HepG2 (cell line): ENCODE data around the gene SMURF2. TPM values are rescaled to one million over a fixed set of nuclear protein-coding genes. Genes with fewer than 3 reads are reported as not detected.

ENCODE experiments used
- ATF2 ChIP-seq: sonication (generic); formaldehyde crosslinking; IDR thresholded peaks from 2 replicates; pipeline ENCODE4 v1.4.0; 2020; ENCODE audit warnings: missing genetic modification reagents
- FOXK1 ChIP-seq: sonication (generic); formaldehyde crosslinking; IDR thresholded peaks from 2 replicates; pipeline ENCODE4 v1.4.0; 2020; ENCODE audit warnings: low read depth, missing genetic modification reagents, borderline replicate concordance
- KAT2B ChIP-seq: fragments of 150-350 bp; IDR thresholded peaks from 2 replicates; pipeline ENCODE4 v1.6.1; 2014; ENCODE audit warnings: low read depth, low read length, borderline replicate concordance
- MYC ChIP-seq: sonication (generic); formaldehyde crosslinking; IDR thresholded peaks from 2 replicates; pipeline ENCODE4 v1.9.0; 2021; ENCODE audit warnings: missing genetic modification reagents, borderline replicate concordance
- PAF1 ChIP-seq: IDR thresholded peaks from 2 replicates; pipeline ENCODE4 v1.6.1; 2016; ENCODE audit warnings: missing genetic modification reagents, missing compliant biosample characterization
- PHF21A ChIP-seq: sonication (generic); formaldehyde crosslinking; IDR thresholded peaks from 2 replicates; pipeline ENCODE4 v1.5.0; 2020; ENCODE audit warnings: mild to moderate bottlenecking, missing genetic modification reagents
- PRMT3 ChIP-seq: sonication (generic); formaldehyde crosslinking; IDR thresholded peaks from 2 replicates; pipeline ENCODE4 v1.8.1; 2022; ENCODE audit warnings: low read depth, mild to moderate bottlenecking, moderate library complexity, missing genetic modification reagents, borderline replicate concordance
- U2AF1 ChIP-seq: fragments of 200-400 bp; formaldehyde crosslinking; optimal IDR thresholded peaks from 2 replicates; pipeline ENCODE3; 2017; ENCODE audit warnings: mild to moderate bottlenecking, low read depth, low read length
- ZBTB33 ChIP-seq: sonication (generic); formaldehyde crosslinking; IDR thresholded peaks from 2 replicates; pipeline ENCODE4 v1.4.0; 2020; ENCODE audit warnings: missing genetic modification reagents
- ZFP41 ChIP-seq: sonication (generic); formaldehyde crosslinking; IDR thresholded peaks from 2 replicates; pipeline ENCODE4 v1.4.0; 2020; ENCODE audit warnings: mild to moderate bottlenecking, missing genetic modification reagents, borderline replicate concordance
- ZNF329 ChIP-seq: sonication (generic); formaldehyde crosslinking; IDR thresholded peaks from 2 replicates; pipeline ENCODE4 v1.9.0; 2021; ENCODE audit warnings: low read depth, mild to moderate bottlenecking, missing genetic modification reagents
- ZNF331 ChIP-seq: sonication (generic); formaldehyde crosslinking; IDR thresholded peaks from 2 replicates; pipeline ENCODE4 v1.4.0; 2020; ENCODE audit warnings: missing genetic modification reagents
- ZNF44 ChIP-seq: sonication (generic); formaldehyde crosslinking; IDR thresholded peaks from 2 replicates; pipeline ENCODE4 v1.5.1; 2020; ENCODE audit warnings: mild to moderate bottlenecking, missing genetic modification reagents
- ZNF569 ChIP-seq: sonication (generic); formaldehyde crosslinking; IDR thresholded peaks from 2 replicates; pipeline ENCODE4 v1.5.0; 2020; ENCODE audit warnings: mild to moderate bottlenecking, missing genetic modification reagents, moderate library complexity, borderline replicate concordance
- ZNF614 ChIP-seq: IDR thresholded peaks from 2 replicates; pipeline ENCODE4 v1.6.1; 2018; ENCODE audit warnings: missing biosample characterization, missing genetic modification reagents, inconsistent platforms, borderline replicate concordance
- ZNF672 ChIP-seq: sonication (generic); formaldehyde crosslinking; IDR thresholded peaks from 2 replicates; pipeline ENCODE4 v1.8.1; 2022; ENCODE audit warnings: missing genetic modification reagents
- ZNF703 ChIP-seq: sonication (generic); formaldehyde crosslinking; IDR thresholded peaks from 2 replicates; pipeline ENCODE4 v1.5.1; 2020; ENCODE audit warnings: missing genetic modification reagents, mild to moderate bottlenecking, moderate library complexity, borderline replicate concordance
- ZNF781 ChIP-seq: sonication (generic); formaldehyde crosslinking; IDR thresholded peaks from 2 replicates; pipeline ENCODE4 v1.5.1; 2020; ENCODE audit warnings: borderline replicate concordance, mild to moderate bottlenecking, missing genetic modification reagents; ENCODE audit errors: not compliant biosample characterization
- ZXDC ChIP-seq: sonication (generic); formaldehyde crosslinking; IDR thresholded peaks from 2 replicates; pipeline ENCODE4 v1.5.0; 2020; ENCODE audit warnings: mild to moderate bottlenecking, missing genetic modification reagents
- polyA plus RNA-seq, 8 experiments: library from polyadenylated mRNA; depleted of rRNA in 3 of 8; stranded (reverse) in 7 of 8; unstranded in 1 of 8; fragments of >200 nt; fragmentation: Illumina TruSeq in 4 of 8; extraction: Trizol in 4 of 8; gene quantifications; 2 replicates each; pipeline versions ENCODE4 v1.2.1 to v1.2.3, GENCODE V29; 2011 to 2016; ENCODE audit warnings: low read depth in 4 of 8, missing spikeins in 1 of 8, mixed read lengths in 1 of 8; ENCODE audit not compliant: insufficient read depth in 1 of 8
- total RNA-seq, 5 experiments: library from RNA; depleted of rRNA; stranded (reverse); fragments of >200 nt; fragmentation: Illumina TruSeq; extraction: Trizol; gene quantifications; 2 replicates each; pipeline ENCODE4 v1.2.3, GENCODE V29; 2016; ENCODE audit warnings: low read depth in 1 of 5
- TF ChIP-seq, protein P1 (sequence below): sonication (generic); formaldehyde crosslinking; IDR thresholded peaks from 2 replicates; pipeline ENCODE4 v1.4.0; 2020; ENCODE audit warnings: missing genetic modification reagents
- TF ChIP-seq, protein P2 (sequence below): sonication (generic); IDR thresholded peaks from 2 replicates; pipeline ENCODE4 v1.6.1; 2016; ENCODE audit warnings: low read depth, borderline replicate concordance

Gene SMURF2
- total and polyA plus RNA-seq, 2 of the 13 experiments (the other 11 are each of a cell fraction or from before 2014, with no cell fraction given): 14.9 to 24.3 TPM

GRCh38 chr17:64507413-64507782 is 154.7 kb downstream of the SMURF2 start (continued):
- TF ChIP-seq, protein P1, sequence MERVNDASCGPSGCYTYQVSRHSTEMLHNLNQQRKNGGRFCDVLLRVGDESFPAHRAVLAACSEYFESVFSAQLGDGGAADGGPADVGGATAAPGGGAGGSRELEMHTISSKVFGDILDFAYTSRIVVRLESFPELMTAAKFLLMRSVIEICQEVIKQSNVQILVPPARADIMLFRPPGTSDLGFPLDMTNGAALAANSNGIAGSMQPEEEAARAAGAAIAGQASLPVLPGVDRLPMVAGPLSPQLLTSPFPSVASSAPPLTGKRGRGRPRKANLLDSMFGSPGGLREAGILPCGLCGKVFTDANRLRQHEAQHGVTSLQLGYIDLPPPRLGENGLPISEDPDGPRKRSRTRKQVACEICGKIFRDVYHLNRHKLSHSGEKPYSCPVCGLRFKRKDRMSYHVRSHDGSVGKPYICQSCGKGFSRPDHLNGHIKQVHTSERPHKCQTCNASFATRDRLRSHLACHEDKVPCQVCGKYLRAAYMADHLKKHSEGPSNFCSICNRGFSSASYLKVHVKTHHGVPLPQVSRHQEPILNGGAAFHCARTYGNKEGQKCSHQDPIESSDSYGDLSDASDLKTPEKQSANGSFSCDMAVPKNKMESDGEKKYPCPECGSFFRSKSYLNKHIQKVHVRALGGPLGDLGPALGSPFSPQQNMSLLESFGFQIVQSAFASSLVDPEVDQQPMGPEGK (CRISPR knock-in tag): 0 out of 2 replicates have a peak, but pooled peaks have one; percentile 29
- 0 out of 2 replicates have a peak, but pooled peaks have one; percentile 69 for TF ChIP-seq PRMT3 (CRISPR knock-in tag)
- no peak for TF ChIP-seq KAT2B
- 0 out of 2 replicates have a peak, but pooled peaks have one; percentile 1 for TF ChIP-seq FOXK1
- TF ChIP-seq ZNF614 (CRISPR knock-in tag): 0 out of 2 replicates have a peak, but pooled peaks have one; percentile 2
- TF ChIP-seq, protein P2, sequence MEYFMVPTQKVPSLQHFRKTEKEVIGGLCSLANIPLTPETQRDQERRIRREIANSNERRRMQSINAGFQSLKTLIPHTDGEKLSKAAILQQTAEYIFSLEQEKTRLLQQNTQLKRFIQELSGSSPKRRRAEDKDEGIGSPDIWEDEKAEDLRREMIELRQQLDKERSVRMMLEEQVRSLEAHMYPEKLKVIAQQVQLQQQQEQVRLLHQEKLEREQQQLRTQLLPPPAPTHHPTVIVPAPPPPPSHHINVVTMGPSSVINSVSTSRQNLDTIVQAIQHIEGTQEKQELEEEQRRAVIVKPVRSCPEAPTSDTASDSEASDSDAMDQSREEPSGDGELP: peak; percentile 77; the same call in 1 of the 2 replicates
- TF ChIP-seq ZNF44: 0 out of 2 replicates have a peak, but pooled peaks have one; percentile 83
- 0 out of 2 replicates have a peak, but pooled peaks have one; percentile 0 for TF ChIP-seq ZNF703 (CRISPR knock-in tag)
- peak; percentile 35 for TF ChIP-seq ZNF781
- no peak for TF ChIP-seq MYC (CRISPR knock-in tag)
- TF ChIP-seq U2AF1: peak; percentile 11
- TF ChIP-seq ZXDC (CRISPR knock-in tag): peak; percentile 98
- TF ChIP-seq ZNF329 (CRISPR knock-in tag): no peak
- no peak for TF ChIP-seq ZFP41 (CRISPR knock-in tag)
- no peak for TF ChIP-seq ZBTB33 (CRISPR knock-in tag)
- TF ChIP-seq PAF1 (CRISPR knock-in tag): 0 out of 2 replicates have a peak, but pooled peaks have one; percentile 17
- no peak for TF ChIP-seq ZNF569 (CRISPR knock-in tag)
- no peak for TF ChIP-seq ATF2 (CRISPR knock-in tag)
- TF ChIP-seq PHF21A (CRISPR knock-in tag): peak; percentile 12; the same call in 1 of the 2 replicates
- TF ChIP-seq ZNF331 (CRISPR knock-in tag): 0 out of 2 replicates have a peak, but pooled peaks have one; percentile 15
- TF ChIP-seq ZNF672 (CRISPR knock-in tag): no peak
